Mesodermal cell (in vitro differentiated cells): ENCODE results near the gene WDR53.
"Not testable (repeated sequence)": the region's sequence is repeated elsewhere in the genome, so short reads cannot be mapped to it uniquely, and the experiment has no call there.

Source experiments
- H3K27ac ChIP-seq: 2 replicates; pipeline ENCODE4 v1.7.0; 2013; ENCODE audit warnings: mild to moderate bottlenecking, low read depth, low read length, moderate library complexity; ENCODE audit not compliant: severe bottlenecking
- H3K36me3 ChIP-seq: 2 replicates; pipeline ENCODE4 v1.7.1; 2013; ENCODE audit warnings: mild to moderate bottlenecking, low read length, moderate library complexity; ENCODE audit not compliant: control insufficient read depth, insufficient read depth
- H3K4me1 ChIP-seq: one replicate; pipeline ENCODE4 v1.7.1; 2013; ENCODE audit warnings: mild to moderate bottlenecking, low read length; ENCODE audit not compliant: insufficient read depth, control insufficient read depth, poor library complexity, severe bottlenecking
- H3K4me3 ChIP-seq: 2 replicates; pipeline ENCODE4 v1.7.0; 2013; ENCODE audit warnings: low read length, control low read depth, mild to moderate bottlenecking; ENCODE audit not compliant: insufficient read depth, poor library complexity, severe bottlenecking; ENCODE audit errors: extremely low read depth
- H3K9me3 ChIP-seq: 2 replicates; pipeline ENCODE4 v1.7.1; 2013; ENCODE audit warnings: mild to moderate bottlenecking, low read length, moderate library complexity; ENCODE audit not compliant: control insufficient read depth
- WGBS, 2 experiments: methylation state at CpG; one replicate each; pipeline ENCODE4 v1.1.5; 2013; ENCODE audit warnings: missing lambda C conversion rate in 2 of 2; ENCODE audit not compliant: insufficient coverage in 2 of 2; 5-methylcytosine and 5-hydroxymethylcytosine counted together

Gene WDR53

GRCh38 chr3:196541684-196542445 is 26.5 kb downstream of the WDR53 start:
- H3K27ac ChIP-seq = no peak overlapping the region
- no peak overlapping the region for H3K4me3 ChIP-seq
- no peaks in the 10 kb centered on the region for H3K4me1 ChIP-seq
- no peaks in the 10 kb centered on the region for H3K36me3 ChIP-seq
- WGBS, 2 experiments = 100% methylated on average over 3 of the region's 6 CpGs; no CpG with 5 or more reads in 1 of the 2 experiments
- H3K9me3 ChIP-seq = no peaks in the 10 kb centered on the region

GRCh38 chr3:196537319-196537984 is 30.9 kb downstream of the WDR53 start:
- Histone ChIP-seq H3K36me3 (no peaks in the 10 kb centered on the region), H3K27ac (no peak overlapping the region), H3K9me3 (no peaks in the 10 kb centered on the region), H3K4me1 (no peaks in the 10 kb centered on the region), H3K4me3 (no peak overlapping the region)
- WGBS, 2 experiments = 89 to 93% methylated on average over 9 of the region's 18 CpGs

GRCh38 chr3:196533260-196533681 is 35.1 kb downstream of the WDR53 start:
- no peak overlapping the region for H3K4me3 ChIP-seq
- H3K9me3 ChIP-seq = peaks cover 11% of the 10 kb centered on the region
- H3K36me3 ChIP-seq = no peaks in the 10 kb centered on the region
- WGBS, 2 experiments = 9 to 16% methylated on average over 14 of the region's 14 CpGs
- H3K4me1 ChIP-seq = no peaks in the 10 kb centered on the region
- H3K27ac ChIP-seq = peak overlapping the region; percentile 36

GRCh38 chr3:196531418-196531817 is 36.9 kb downstream of the WDR53 start:
- no peaks in the 10 kb centered on the region for H3K36me3 ChIP-seq
- H3K4me1 ChIP-seq = no peaks in the 10 kb centered on the region
- no peak overlapping the region for H3K4me3 ChIP-seq
- no peak overlapping the region for H3K27ac ChIP-seq
- peaks cover 11% of the 10 kb centered on the region for H3K9me3 ChIP-seq
- WGBS, 2 experiments = 95% methylated on average over 4 of the region's 4 CpGs; no CpG with 5 or more reads in 1 of the 2 experiments

- Histone ChIP-seq H3K4me3 (no peak overlapping the region), H3K27ac (no peak overlapping the region), H3K4me1 (no peaks in the 10 kb centered on the region), H3K9me3 (peaks cover 11% of the 10 kb centered on the region), H3K36me3 (no peaks in the 10 kb centered on the region)
- WGBS, 2 experiments = 73 to 77% methylated on average over 48 to 49 of the region's 52 CpGs
Measured at GRCh38 chr3:196528639-196529233, 39.6 kb downstream of the WDR53 start.

- Histone ChIP-seq H3K4me1 (no peaks in the 10 kb centered on the region), H3K4me3 (no peak overlapping the region), H3K36me3 (no peaks in the 10 kb centered on the region), H3K9me3 (peaks cover 16% of the 10 kb centered on the region), H3K27ac (no peak overlapping the region)
- 88 to 95% methylated on average over 4 of the region's 4 CpGs for WGBS, 2 experiments
Measured at GRCh38 chr3:196525141-196525540, 43.2 kb downstream of the WDR53 start.

GRCh38 chr3:196524527-196524926 is 43.8 kb downstream of the WDR53 start:
- Histone ChIP-seq H3K4me3 (no peak overlapping the region), H3K36me3 (no peaks in the 10 kb centered on the region), H3K27ac (no peak overlapping the region), H3K4me1 (no peaks in the 10 kb centered on the region), H3K9me3 (peaks cover 23% of the 10 kb centered on the region)
- 58 to 87% methylated on average over 2 to 3 of the region's 5 CpGs for WGBS, 2 experiments

- Histone ChIP-seq H3K4me1 (no peaks in the 10 kb centered on the region), H3K27ac (no peak overlapping the region), H3K36me3 (no peaks in the 10 kb centered on the region), H3K4me3 (no peak overlapping the region), H3K9me3 (peaks cover 29% of the 10 kb centered on the region)
- WGBS, 2 experiments = 100% methylated on average over 2 to 4 of the region's 4 CpGs
Measured at GRCh38 chr3:196523841-196524240, 44.5 kb downstream of the WDR53 start.

- not testable (repeated sequence) for H3K36me3 ChIP-seq, H3K27ac ChIP-seq, H3K4me1 ChIP-seq, H3K4me3 ChIP-seq
- peaks cover 46% of the 10 kb centered on the region for H3K9me3 ChIP-seq
- 93 to 98% methylated on average over 7 to 10 of the region's 12 CpGs for WGBS, 2 experiments
Measured at GRCh38 chr3:196521291-196521690, 47.1 kb downstream of the WDR53 start.

GRCh38 chr3:196519718-196520082 is 48.7 kb downstream of the WDR53 start:
- Histone ChIP-seq H3K4me1 (no peaks in the 10 kb centered on the region), H3K9me3 (peaks cover 49% of the 10 kb centered on the region)

More at GRCh38 chr3:196519718-196520082, 48.7 kb downstream of the WDR53 start:
- Histone ChIP-seq H3K4me3 (no peak overlapping the region), H3K27ac (no peak overlapping the region), H3K36me3 (no peaks in the 10 kb centered on the region)
- WGBS, 2 experiments = 65 to 80% methylated on average over 3 to 5 of the region's 5 CpGs
